Skeletal muscle satellite cell (primary cell): ENCODE data around the gene CMIP.

Experiments
- H3K27me3 ChIP-seq: 2 replicates; pipeline ENCODE4 v1.7.0; 2013; ENCODE audit warnings: low read length; ENCODE audit not compliant: control insufficient read depth, insufficient read depth
- H3K36me3 ChIP-seq: 2 replicates; pipeline ENCODE4 v1.7.0; 2013; ENCODE audit warnings: mild to moderate bottlenecking, control low read depth, low read length; ENCODE audit not compliant: insufficient read depth
- H3K4me1 ChIP-seq: 2 replicates; pipeline ENCODE4 v1.7.0; 2013; ENCODE audit warnings: low read length; ENCODE audit not compliant: control insufficient read depth, insufficient read depth
- H3K4me2 ChIP-seq: 2 replicates; pipeline ENCODE4 v1.7.0; 2013; ENCODE audit warnings: mild to moderate bottlenecking, low read length
- H3K4me3 ChIP-seq: 2 replicates; pipeline ENCODE4 v1.7.0; 2013; ENCODE audit warnings: low read length
- H3K9ac ChIP-seq: 2 replicates; pipeline ENCODE4 v1.7.0; 2013; ENCODE audit warnings: mild to moderate bottlenecking, low read depth, low read length, moderate library complexity
- H3K9me3 ChIP-seq: replicated peaks from 2 replicates; pipeline ENCODE4 v1.7.0; 2013; ENCODE audit warnings: mild to moderate bottlenecking, control low read depth, low read length

CMIP gene

GRCh38 chr16:81513204-81514040 lies 68.8 kb downstream of the CMIP start:
- Histone ChIP-seq H3K4me1 (peaks cover 32% of the 10 kb centered on the region), H3K9me3 (no peaks in the 10 kb centered on the region), H3K27me3 (no peaks in the 10 kb centered on the region), H3K4me2 (no peak overlapping the region), H3K4me3 (no peak overlapping the region), H3K36me3 (no peaks in the 10 kb centered on the region), H3K9ac (no peak overlapping the region)

GRCh38 chr16:81514041-81514559 lies 69.5 kb downstream of the CMIP start:
- Histone ChIP-seq H3K4me2 (no peak overlapping the region), H3K9me3 (no peaks in the 10 kb centered on the region), H3K4me1 (peaks cover 32% of the 10 kb centered on the region), H3K36me3 (no peaks in the 10 kb centered on the region), H3K9ac (no peak overlapping the region), H3K27me3 (no peaks in the 10 kb centered on the region), H3K4me3 (no peak overlapping the region)

GRCh38 chr16:81514568-81515258 lies 70.1 kb downstream of the CMIP start:
- H3K4me3 ChIP-seq: no peak overlapping the region
- H3K4me1 ChIP-seq: peaks cover 32% of the 10 kb centered on the region
- no peaks in the 10 kb centered on the region for H3K36me3 ChIP-seq
- no peak overlapping the region for H3K4me2 ChIP-seq
- H3K27me3 ChIP-seq: no peaks in the 10 kb centered on the region
- H3K9me3 ChIP-seq: no peaks in the 10 kb centered on the region
- no peak overlapping the region for H3K9ac ChIP-seq

GRCh38 chr16:81515281-81515680 lies 70.7 kb downstream of the CMIP start:
- H3K9ac ChIP-seq: no peak overlapping the region
- H3K4me3 ChIP-seq: no peak overlapping the region
- no peak overlapping the region for H3K4me2 ChIP-seq
- no peaks in the 10 kb centered on the region for H3K9me3 ChIP-seq
- H3K36me3 ChIP-seq: no peaks in the 10 kb centered on the region
- H3K27me3 ChIP-seq: no peaks in the 10 kb centered on the region
- peaks cover 32% of the 10 kb centered on the region for H3K4me1 ChIP-seq

GRCh38 chr16:81515721-81516120 lies 71.1 kb downstream of the CMIP start:
- Histone ChIP-seq H3K4me1 (peaks cover 29% of the 10 kb centered on the region), H3K27me3 (no peaks in the 10 kb centered on the region), H3K4me3 (no peak overlapping the region), H3K4me2 (no peak overlapping the region), H3K36me3 (no peaks in the 10 kb centered on the region), H3K9me3 (no peaks in the 10 kb centered on the region), H3K9ac (no peak overlapping the region)

- H3K4me1 ChIP-seq: peaks cover 22% of the 10 kb centered on the region
These were observed 72.0 kb downstream of the CMIP start for GRCh38 chr16:81516478-81517149.

GRCh38 chr16:81517150-81517499 lies 72.5 kb downstream of the CMIP start:
- no peaks in the 10 kb centered on the region for H3K36me3 ChIP-seq
- H3K27me3 ChIP-seq: no peaks in the 10 kb centered on the region
- H3K4me1 ChIP-seq: peaks cover 21% of the 10 kb centered on the region
- no peak overlapping the region for H3K4me2 ChIP-seq
- H3K9ac ChIP-seq: peak overlapping the region; percentile 47
- H3K4me3 ChIP-seq: no peak overlapping the region
- no peaks in the 10 kb centered on the region for H3K9me3 ChIP-seq

More at GRCh38 chr16:81516478-81517149, 72.0 kb downstream of the CMIP start:
- H3K9ac ChIP-seq: no peak overlapping the region
- H3K4me3 ChIP-seq: no peak overlapping the region
- H3K27me3 ChIP-seq: no peaks in the 10 kb centered on the region
- no peaks in the 10 kb centered on the region for H3K9me3 ChIP-seq
- no peak overlapping the region for H3K4me2 ChIP-seq
- no peaks in the 10 kb centered on the region for H3K36me3 ChIP-seq

- Histone ChIP-seq H3K36me3 (no peaks in the 10 kb centered on the region), H3K9ac (peak overlapping the region; percentile 47), H3K4me3 (peak overlapping the region; percentile 49), H3K9me3 (no peaks in the 10 kb centered on the region), H3K4me1 (peaks cover 21% of the 10 kb centered on the region), H3K27me3 (no peaks in the 10 kb centered on the region), H3K4me2 (peak overlapping the region; percentile 36)
These were observed 73.2 kb downstream of the CMIP start for GRCh38 chr16:81517629-81518438.

- H3K4me2 ChIP-seq: peak overlapping the region; percentile 36
- no peaks in the 10 kb centered on the region for H3K36me3 ChIP-seq
- peaks cover 22% of the 10 kb centered on the region for H3K4me1 ChIP-seq
- H3K4me3 ChIP-seq: peak overlapping the region; percentile 49
- H3K9ac ChIP-seq: peak overlapping the region; percentile 20
- no peaks in the 10 kb centered on the region for H3K9me3 ChIP-seq
- no peaks in the 10 kb centered on the region for H3K27me3 ChIP-seq
These were observed 73.8 kb downstream of the CMIP start for GRCh38 chr16:81518439-81518757.

GRCh38 chr16:81519301-81520150 lies 74.9 kb downstream of the CMIP start:
- Histone ChIP-seq H3K4me2 (no peak overlapping the region), H3K36me3 (no peaks in the 10 kb centered on the region), H3K27me3 (no peaks in the 10 kb centered on the region), H3K9me3 (no peaks in the 10 kb centered on the region), H3K9ac (no peak overlapping the region), H3K4me3 (no peak overlapping the region), H3K4me1 (peaks cover 18% of the 10 kb centered on the region)
